Kidney (tissue), 14 donors: ENCODE results near the gene MCTP2. TPM values are rescaled to one million over a fixed set of nuclear protein-coding genes. Genes with fewer than 3 reads are reported as not detected.

Source experiments
- DNase-seq, 5 donors: peaks; one replicate each; pipeline ENCODE4 v3.0.0-alpha.2; 2013 to 2020
- FAIRE-seq: peaks from 2 replicates; lab custom pipeline; 2012; peaks lifted over from hg19 to GRCh38; lab: Jason Lieb, UNC
- H3K27ac ChIP-seq, 2 donors: one replicate each; pipeline ENCODE4 v1.7.0; 2013; ENCODE audit warnings: low read depth in 2 of 2, low read length in 2 of 2, inconsistent platforms in 1 of 2
- H3K27me3 ChIP-seq: one replicate; pipeline ENCODE4 v1.7.1; 2013; ENCODE audit warnings: low read length, inconsistent platforms; ENCODE audit not compliant: control insufficient read depth, insufficient read depth
- H3K36me3 ChIP-seq, 3 donors: one replicate each; pipeline versions ENCODE4 v1.7.0 to v1.7.1; 2013; ENCODE audit warnings: low read length in 3 of 3, control low read depth in 1 of 3, inconsistent platforms in 1 of 3; ENCODE audit not compliant: insufficient read depth in 3 of 3, control insufficient read depth in 2 of 3
- H3K4me1 ChIP-seq, 3 donors: one replicate each; pipeline versions ENCODE4 v1.7.0 to v1.7.1; 2013; ENCODE audit warnings: low read length in 3 of 3, inconsistent platforms in 1 of 3, low read depth in 1 of 3; ENCODE audit not compliant: control insufficient read depth in 2 of 3, insufficient read depth in 2 of 3
- H3K4me3 ChIP-seq, 3 donors: one replicate each; pipeline versions ENCODE4 v1.7.0 to v1.8.1; 2013; ENCODE audit warnings: low read length in 3 of 3, control low read depth in 1 of 3, inconsistent platforms in 1 of 3
- H3K9ac ChIP-seq, 3 donors: one replicate each; pipeline versions ENCODE4 v1.7.0 to v1.7.1; 2013; ENCODE audit warnings: low read length in 3 of 3, control low read depth in 1 of 3, inconsistent platforms in 1 of 3
- H3K9me3 ChIP-seq, 3 donors: one replicate each; pipeline versions ENCODE4 v1.7.0 to v1.7.1; 2013; ENCODE audit warnings: low read length in 3 of 3, control low read depth in 1 of 3, inconsistent platforms in 1 of 3; ENCODE audit not compliant: control insufficient read depth in 2 of 3, insufficient read depth in 1 of 3
- CTCF ChIP-seq: IDR thresholded peaks from 3 replicates; pipeline ENCODE4 v1.5.1; 2012; ENCODE audit warnings: mild to moderate bottlenecking, moderate library complexity, borderline replicate concordance; ENCODE audit not compliant: insufficient read depth; ENCODE audit errors: extremely low read depth
- intact Hi-C: fragments of 100-400 bp; cut with DNase I; formaldehyde crosslinking; loops from one replicate; pipeline ENCODE4 v1.11.1; 2022
- polyA plus RNA-seq: library from polyadenylated mRNA; stranded (reverse); fragments of 350-450 nt; fragmentation: Illumina TruSeq; extraction: RNeasy Lipid Tissue Mini Kit (QIAGEN cat#74804); gene quantifications from one replicate; pipeline ENCODE4 v1.2.3, GENCODE V29; 2014; ENCODE audit warnings: low read depth, low replicate concordance; ENCODE audit not compliant: insufficient read depth
- total RNA-seq: library from RNA; stranded (reverse); fragmentation: NEBNext Ultra II Directional; extraction: Animal tissue kit (Norgen Biotek cat#: 25700); gene quantifications from one replicate; pipeline ENCODE4 v1.2.1, GENCODE V29; 2021
- donor health status: control.
- donor health status: control.
- donor health status: control.
- donor health status: control.
- donor health status: control.
- donor health status: DM: yes; HTN: yes; CAD: no.
- donor health status: Normal renal cell carcinoma (clear cell type).

Gene MCTP2
- total and polyA plus RNA-seq, 2 donors from 2014 or later: 1.2 to 21.1 TPM

GRCh38 chr15:94266789-94267188, 35.4 kb downstream of the MCTP2 start:
- H3K9ac ChIP-seq: no peak overlapping the region
- TF ChIP-seq CTCF: no peak
- H3K4me3 ChIP-seq: no peak overlapping the region
- no peak for DNase-seq
- no peak for FAIRE-seq
- no peak overlapping the region for H3K27ac ChIP-seq
- no peaks in the 10 kb centered on the region for H3K4me1 ChIP-seq
- H3K36me3 ChIP-seq: no peaks in the 10 kb centered on the region
- H3K9me3 ChIP-seq: no peaks in the 10 kb centered on the region
- intact Hi-C loops: no loop called here
- no peaks in the 10 kb centered on the region for H3K27me3 ChIP-seq

DNA sequence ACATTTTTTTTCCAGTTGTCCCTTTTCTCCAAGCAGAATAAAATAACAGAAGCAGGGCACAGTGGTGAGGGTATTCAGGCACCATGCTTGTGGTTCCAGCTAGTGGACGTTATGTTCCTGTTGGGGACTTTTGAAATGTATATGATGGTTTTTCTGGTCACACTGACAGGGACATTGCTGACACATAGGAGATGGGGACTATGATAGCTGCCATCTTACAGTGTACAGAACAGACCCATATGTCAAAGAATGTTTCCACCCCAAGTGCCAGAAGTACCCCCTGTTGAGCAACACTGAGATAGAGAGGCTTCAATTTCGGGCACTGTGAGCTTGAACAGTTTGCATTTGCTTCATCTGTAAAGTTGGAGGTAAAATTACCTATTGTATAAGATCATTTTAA, 38.6 kb downstream of the MCTP2 start:
- no peak for TF ChIP-seq CTCF
- no peaks in the 10 kb centered on the region for H3K36me3 ChIP-seq
- no peaks in the 10 kb centered on the region for H3K4me1 ChIP-seq
- DNase-seq (no peak), FAIRE-seq (no peak)
- intact Hi-C loops: no loop called here
- H3K9ac ChIP-seq: no peak overlapping the region
- H3K4me3 ChIP-seq: no peak overlapping the region
- H3K27ac ChIP-seq: no peak overlapping the region
- no peaks in the 10 kb centered on the region for H3K27me3 ChIP-seq
- H3K9me3 ChIP-seq: no peaks in the 10 kb centered on the region

DNA sequence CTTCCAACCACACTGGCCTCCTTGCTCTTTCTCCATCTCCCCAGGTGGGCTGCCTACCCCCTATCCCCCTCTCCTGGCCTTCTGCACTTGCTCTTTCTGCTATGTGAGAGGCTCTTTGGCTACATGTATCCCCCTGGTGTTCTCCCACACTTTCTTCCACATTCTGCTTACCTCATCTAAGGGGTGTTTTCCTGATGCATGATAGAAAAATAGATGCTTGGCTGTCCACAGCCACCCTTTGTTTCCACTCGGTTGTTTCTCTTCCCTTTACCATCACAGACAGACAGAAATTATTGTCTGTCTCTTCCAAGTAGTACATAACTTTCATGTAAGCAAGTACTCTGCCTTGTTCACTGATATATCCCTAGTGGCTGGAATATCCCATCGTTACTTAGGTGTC, 39.2 kb downstream of the MCTP2 start:
- TF ChIP-seq CTCF: no peak
- intact Hi-C loops: no loop called here
- Histone ChIP-seq H3K9me3 (no peaks in the 10 kb centered on the region), H3K27me3 (no peaks in the 10 kb centered on the region), H3K4me3 (no peak overlapping the region), H3K27ac (no peak overlapping the region), H3K4me1 (no peaks in the 10 kb centered on the region), H3K36me3 (no peaks in the 10 kb centered on the region), H3K9ac (no peak overlapping the region)
- FAIRE-seq (no peak), DNase-seq (no peak)

- Histone ChIP-seq H3K4me3 (no peak overlapping the region), H3K4me1 (no peaks in the 10 kb centered on the region), H3K36me3 (no peaks in the 10 kb centered on the region), H3K9ac (no peak overlapping the region), H3K9me3 (no peaks in the 10 kb centered on the region), H3K27me3 (no peaks in the 10 kb centered on the region), H3K27ac (no peak overlapping the region)
- no peak for TF ChIP-seq CTCF
- FAIRE-seq: no peak
- no peak for DNase-seq
- intact Hi-C loops: no loop called here
These were observed 41.0 kb downstream of the MCTP2 start for GRCh38 chr15:94272251-94272898.
